Measurements from ENCODE around the gene MAP3K9.

DNA sequence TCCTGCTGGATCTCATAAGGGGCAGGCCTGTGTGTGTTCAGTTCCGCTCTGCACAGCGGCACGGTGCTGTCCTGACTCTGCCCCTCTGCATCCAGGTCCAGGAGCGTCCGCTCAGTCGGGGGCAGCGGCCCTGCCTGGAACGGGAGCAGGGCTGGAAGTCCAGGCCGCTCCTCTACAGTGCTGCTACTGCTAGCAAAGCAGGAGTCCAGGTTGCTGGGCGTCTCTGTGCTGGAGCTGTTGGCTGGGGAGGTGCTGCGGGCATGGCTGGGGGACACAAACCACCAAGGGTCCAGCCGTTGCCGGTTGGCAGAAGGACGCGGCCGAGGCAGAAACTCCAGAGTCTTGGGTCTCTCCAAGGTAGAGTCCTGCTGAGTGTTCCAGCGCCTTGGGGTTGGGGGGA lies 78.9 kb downstream of the MAP3K9 start:
- TF ChIP-seq, protein P1, sequence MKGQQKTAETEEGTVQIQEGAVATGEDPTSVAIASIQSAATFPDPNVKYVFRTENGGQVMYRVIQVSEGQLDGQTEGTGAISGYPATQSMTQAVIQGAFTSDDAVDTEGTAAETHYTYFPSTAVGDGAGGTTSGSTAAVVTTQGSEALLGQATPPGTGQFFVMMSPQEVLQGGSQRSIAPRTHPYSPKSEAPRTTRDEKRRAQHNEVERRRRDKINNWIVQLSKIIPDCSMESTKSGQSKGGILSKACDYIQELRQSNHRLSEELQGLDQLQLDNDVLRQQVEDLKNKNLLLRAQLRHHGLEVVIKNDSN (CRISPR knock-in tag; IDR thresholded peaks at IDR 0.05) = no peak
- TF ChIP-seq, protein P2, sequence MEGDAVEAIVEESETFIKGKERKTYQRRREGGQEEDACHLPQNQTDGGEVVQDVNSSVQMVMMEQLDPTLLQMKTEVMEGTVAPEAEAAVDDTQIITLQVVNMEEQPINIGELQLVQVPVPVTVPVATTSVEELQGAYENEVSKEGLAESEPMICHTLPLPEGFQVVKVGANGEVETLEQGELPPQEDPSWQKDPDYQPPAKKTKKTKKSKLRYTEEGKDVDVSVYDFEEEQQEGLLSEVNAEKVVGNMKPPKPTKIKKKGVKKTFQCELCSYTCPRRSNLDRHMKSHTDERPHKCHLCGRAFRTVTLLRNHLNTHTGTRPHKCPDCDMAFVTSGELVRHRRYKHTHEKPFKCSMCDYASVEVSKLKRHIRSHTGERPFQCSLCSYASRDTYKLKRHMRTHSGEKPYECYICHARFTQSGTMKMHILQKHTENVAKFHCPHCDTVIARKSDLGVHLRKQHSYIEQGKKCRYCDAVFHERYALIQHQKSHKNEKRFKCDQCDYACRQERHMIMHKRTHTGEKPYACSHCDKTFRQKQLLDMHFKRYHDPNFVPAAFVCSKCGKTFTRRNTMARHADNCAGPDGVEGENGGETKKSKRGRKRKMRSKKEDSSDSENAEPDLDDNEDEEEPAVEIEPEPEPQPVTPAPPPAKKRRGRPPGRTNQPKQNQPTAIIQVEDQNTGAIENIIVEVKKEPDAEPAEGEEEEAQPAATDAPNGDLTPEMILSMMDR (IDR thresholded peaks at IDR 0.05) = no peak
- TF ChIP-seq, protein P3, sequence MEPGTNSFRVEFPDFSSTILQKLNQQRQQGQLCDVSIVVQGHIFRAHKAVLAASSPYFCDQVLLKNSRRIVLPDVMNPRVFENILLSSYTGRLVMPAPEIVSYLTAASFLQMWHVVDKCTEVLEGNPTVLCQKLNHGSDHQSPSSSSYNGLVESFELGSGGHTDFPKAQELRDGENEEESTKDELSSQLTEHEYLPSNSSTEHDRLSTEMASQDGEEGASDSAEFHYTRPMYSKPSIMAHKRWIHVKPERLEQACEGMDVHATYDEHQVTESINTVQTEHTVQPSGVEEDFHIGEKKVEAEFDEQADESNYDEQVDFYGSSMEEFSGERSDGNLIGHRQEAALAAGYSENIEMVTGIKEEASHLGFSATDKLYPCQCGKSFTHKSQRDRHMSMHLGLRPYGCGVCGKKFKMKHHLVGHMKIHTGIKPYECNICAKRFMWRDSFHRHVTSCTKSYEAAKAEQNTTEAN (CRISPR knock-in tag; IDR thresholded peaks at IDR 0.05) = no peak
- TF ChIP-seq NFATC4 (CRISPR knock-in tag; IDR thresholded peaks at IDR 0.05) (no peak), GABPB1 (CRISPR knock-in tag; IDR thresholded peaks at IDR 0.05) (no peak), ZNF219 (CRISPR knock-in tag; IDR thresholded peaks at IDR 0.05; ENCODE audit: borderline replicate concordance) (no peak), CREB1 (CRISPR knock-in tag; IDR thresholded peaks at IDR 0.05) (no peak), CREM (CRISPR knock-in tag; IDR thresholded peaks at IDR 0.05) (no peak)

Measured in WTC11 (cell line).